Right ventricle myocardium superior (tissue), 1 donor: ENCODE measurements around the gene FAM187B. TPM values are rescaled to one million over a fixed set of nuclear protein-coding genes. Genes with fewer than 3 reads are reported as not detected.
A peak's percentile ranks its signal among the peaks of the same experiment; 100 is the strongest.
"Not testable (repeated sequence)": the region's sequence is repeated elsewhere in the genome, so short reads cannot be mapped to it uniquely, and the experiment has no call there.

Source experiments
- ATAC-seq: fragments of 200-7000 bp; cut with Tn5 transposase; one replicate; pipeline ENCODE4 v1.9.1; 2020; ENCODE audit warnings: mild to moderate bottlenecking; ENCODE audit not compliant: poor library complexity
- DNase-seq: peaks from one replicate; pipeline ENCODE4 v3.0.0-alpha.2; 2020
- intact Hi-C: fragments of 100-400 bp; cut with DNase I; formaldehyde crosslinking; loops from one replicate; pipeline ENCODE4 v1.11.2; 2022
- total RNA-seq: library from RNA; stranded (reverse); fragmentation: NEBNext Ultra II Directional; extraction: Animal tissue kit (Norgen Biotek cat#: 25700); gene quantifications from one replicate; pipeline ENCODE4 v1.2.1, GENCODE V29; 2021
- donor health status: DM: no; HTN: yes; CAD: no; lungs with severe emphysema.

The FAM187B gene
- total RNA-seq, 1 donor from 2014 or later = not detected

DNA sequence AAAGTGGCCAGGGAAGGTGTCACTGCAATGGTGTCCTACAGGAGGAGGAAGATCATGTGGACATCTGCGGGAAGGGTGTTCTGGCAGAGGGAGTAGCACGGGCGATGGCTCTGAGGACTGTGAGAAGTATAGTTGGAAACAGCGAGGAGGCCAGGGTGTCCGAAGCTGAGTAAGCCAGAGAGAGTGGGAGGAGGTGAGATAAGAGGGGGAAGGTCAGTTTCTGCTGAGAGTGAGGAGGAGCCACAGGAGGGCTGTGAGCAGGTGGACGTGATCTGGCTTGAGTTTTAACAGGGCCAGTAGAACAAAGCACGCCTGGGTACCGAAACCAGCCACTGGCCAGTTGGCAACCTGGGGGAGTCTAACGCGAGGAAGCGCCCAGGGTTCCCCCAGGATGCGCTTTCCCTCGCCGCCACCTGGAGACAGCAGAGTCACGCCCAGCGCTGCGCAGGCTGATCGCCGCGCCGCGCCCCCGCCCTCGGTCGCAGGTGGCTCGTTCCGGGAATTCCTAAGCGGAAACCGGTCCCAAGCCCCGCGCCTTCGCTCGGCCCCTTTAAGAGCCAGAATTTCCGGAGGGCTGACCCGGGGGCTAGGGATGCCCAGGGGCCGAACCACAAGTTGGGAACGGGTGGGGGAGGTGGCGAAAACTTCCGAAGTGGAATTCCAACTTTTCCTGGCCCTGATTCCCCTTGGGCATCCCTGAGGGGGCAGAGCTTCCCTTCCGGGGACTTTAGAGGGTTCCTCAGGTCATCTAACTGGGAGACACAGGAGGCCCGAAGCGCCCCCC, 19.2 kb upstream of the FAM187B start:
- intact Hi-C loops = no loop called here
- DNase-seq = no peak
- peak; percentile 69 for ATAC-seq

DNA sequence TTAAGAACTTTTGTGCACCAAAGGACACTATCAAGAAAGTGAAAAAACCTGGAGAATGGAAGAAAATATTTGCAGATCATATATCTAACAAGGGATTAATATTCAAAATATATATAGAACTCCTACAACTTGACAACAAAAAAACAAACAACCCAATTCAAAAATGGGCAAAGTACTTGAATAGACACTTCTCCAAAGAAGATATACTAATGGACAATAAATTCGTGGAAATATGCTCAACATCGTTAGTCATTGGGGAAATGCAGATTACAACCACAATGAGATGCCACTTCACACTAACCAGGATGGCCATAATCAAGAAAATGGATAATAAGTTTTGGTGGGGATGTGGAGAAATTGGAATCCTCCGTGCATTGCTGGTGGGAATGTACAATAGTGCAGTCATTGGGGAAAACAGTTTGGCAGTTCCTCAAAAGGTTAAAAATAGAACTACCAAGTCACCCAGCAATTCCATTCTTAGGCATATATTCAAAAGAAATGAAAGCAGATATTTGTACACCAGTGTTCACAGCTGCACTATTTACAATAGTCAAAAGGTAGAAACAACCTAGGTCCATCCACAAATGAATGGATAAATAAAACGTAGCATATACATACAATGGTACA, 18.0 kb upstream of the FAM187B start:
- intact Hi-C loops = no loop called here
- DNase-seq = no peak
- ATAC-seq = no peak

DNA sequence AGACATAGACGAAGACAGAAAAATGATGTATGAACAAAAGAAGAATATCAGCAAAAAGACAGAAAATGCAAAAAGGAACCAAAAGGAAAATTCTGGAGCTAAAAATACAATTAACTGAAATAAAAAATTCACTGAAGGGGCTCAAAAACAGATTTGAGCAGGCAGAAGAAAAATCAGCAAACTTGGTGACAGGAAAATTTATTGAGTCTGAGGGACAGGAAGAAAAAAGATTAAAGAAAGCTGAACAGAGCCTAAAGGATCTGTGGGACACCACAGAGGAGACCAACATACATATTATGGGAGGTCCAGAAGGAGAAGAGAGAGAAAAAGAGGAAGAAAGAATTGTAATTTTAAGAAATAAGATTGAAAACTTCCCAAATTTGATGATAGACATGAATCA, 12.9 kb upstream of the FAM187B start:
- intact Hi-C loops = no loop called here
- DNase-seq = no peak

DNA sequence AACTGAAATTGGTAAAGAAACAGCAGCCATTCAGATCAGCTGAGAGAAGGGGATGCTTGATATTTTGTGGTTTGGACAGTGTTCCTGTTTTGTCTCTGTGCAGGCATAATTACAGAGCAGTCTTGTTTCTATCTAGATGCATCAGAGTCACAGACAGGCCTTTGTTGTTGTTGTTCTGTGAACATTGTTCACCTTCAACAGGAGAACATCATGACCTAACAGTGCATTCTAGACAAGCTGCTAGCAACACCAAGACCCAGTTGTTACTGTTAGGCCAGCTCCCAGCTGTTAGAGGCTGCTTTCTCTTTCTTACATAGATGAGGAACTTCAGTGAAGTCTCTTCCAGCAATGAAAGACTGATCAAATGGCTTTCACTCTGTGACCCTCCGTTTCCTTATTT, 11.8 kb upstream of the FAM187B start:
- intact Hi-C loops = no loop called here
- DNase-seq (no peak), ATAC-seq (no peak)

More for the DNA sequence above, 12.9 kb upstream of the FAM187B start:
- ATAC-seq = no peak

DNA sequence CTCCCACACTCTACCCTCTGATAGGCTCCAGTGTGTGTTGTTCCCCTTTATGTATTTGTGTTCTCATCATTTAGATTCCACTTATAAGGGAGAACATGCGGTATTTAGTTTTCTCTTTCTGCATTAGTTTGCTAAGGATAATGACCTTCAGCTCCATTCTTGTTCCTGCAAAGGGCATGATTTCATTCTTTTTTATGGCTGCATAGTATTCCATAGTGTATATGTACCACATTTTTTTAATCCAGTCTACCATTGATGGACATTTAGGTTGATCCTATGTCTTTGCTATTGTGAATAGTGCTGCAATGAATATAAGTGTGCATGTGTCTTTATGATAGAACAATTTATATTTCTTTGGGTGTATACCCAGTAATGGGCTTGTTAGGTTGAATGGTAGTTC, 11.1 kb upstream of the FAM187B start:
- intact Hi-C loops, DNase-seq, ATAC-seq: not testable (repeated sequence)

DNA sequence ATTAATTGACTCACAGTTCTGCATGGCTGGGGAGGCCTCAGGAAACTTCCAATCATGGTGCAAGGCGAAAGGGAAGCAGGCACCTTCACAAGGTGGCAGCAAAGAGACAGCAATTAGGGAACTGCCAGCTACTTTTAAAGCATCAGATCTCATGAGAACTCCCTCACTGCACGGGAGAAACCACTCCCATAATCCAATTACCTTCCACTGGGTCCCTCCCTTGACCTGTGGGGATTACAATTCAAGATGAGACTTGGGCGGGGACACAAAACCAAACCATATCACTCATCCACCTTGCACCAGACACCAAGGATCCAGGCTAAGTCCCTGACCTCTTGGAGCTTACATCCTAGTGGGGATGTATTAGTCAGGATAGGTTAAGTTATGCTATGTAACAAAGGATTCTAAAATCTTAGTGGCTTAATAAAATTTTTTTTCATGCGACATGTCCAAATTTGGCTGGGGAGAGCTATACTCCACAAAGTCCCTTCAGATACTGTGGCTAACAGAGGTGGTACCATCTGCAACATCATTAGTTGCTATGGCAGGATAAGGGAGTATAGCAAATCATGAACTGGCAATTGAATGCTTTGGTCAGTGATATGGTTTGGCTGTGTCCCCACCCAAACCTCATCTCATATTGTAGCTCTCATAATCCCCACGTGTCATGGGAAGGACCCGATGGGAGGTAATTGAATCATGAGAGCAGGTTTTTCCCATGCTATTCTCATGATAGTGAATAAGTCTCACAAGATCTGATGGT, 8.3 kb upstream of the FAM187B start:
- intact Hi-C loops = no loop called here
- DNase-seq = no peak
- ATAC-seq = no peak

DNA sequence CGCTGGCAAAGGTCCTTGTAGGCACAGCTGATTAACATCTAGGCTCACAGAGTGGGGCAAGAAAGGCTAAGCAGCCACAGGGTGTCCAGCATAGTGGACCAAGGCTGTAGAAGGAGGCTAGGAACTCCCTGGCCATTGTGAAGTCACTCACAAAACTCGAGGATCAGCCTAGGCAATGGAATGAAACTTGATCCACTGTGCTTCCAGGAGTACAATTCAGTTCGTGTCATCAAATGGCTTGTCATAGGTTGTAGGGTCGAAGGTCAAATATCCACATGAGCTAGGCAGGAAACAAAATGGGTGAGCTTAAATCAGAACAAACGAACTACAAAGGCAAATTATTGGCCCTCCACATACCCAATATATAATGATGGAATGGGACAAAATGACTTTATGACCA, 4.4 kb upstream of the FAM187B start:
- no peak for DNase-seq
- intact Hi-C loops = no loop called here
- no peak for ATAC-seq

DNA sequence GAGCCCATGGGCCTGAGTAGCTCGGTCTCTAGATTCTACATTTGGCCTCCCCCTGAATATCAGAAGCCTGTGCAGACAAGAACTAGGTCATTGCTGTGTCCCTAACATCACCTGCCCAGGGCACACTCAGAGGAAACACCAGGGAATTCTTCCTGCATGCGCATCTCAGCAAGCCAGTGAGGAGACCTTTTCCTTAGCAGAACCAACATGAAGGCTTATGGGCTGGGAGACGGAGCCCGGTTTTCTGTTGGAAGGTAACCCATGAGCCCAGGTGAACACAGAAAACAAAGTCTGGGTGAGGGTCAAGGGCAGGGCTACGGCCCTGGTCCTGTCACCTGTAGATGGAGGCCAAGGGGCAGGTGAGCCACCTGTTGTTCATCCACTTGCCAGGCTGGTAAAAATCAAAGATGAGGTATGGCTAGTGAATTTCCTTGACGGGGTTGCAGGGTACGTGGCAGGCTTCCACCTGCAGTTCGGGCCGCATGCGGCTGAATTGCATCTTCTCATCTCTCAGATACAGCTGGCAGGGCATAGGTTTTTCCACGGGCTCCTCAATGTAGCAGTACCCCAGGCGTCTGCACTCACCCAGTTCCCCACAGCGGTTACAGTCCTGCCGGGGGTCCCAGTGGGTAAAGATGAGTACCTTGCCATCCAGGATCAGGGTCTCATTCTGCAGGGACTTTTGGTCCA, 3.6 kb upstream of the FAM187B start:
- ATAC-seq = no peak
- intact Hi-C loops = no loop called here

DNA sequence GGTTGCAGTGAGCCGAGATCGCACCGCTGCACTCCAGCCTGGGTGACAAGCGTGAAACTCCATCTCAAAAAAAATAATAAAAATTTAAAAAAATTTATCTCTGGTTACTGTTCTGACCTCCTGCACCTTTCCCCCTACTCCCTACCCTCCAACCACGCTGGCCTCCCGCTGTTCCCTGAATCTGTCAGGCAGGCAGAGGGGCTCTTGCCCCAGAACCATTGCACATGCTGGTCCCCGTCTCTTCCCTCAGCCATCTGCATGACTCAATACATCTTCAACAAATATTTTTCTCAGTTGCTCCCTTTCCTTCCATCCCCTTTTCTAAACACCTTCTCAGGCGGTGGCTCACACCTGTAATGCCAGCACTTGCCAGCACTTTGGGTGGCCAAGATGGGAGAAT, 1.1 kb upstream of the FAM187B start:
- DNase-seq = no peak

More for the DNA sequence above, 3.6 kb upstream of the FAM187B start:
- no peak for DNase-seq

DNA sequence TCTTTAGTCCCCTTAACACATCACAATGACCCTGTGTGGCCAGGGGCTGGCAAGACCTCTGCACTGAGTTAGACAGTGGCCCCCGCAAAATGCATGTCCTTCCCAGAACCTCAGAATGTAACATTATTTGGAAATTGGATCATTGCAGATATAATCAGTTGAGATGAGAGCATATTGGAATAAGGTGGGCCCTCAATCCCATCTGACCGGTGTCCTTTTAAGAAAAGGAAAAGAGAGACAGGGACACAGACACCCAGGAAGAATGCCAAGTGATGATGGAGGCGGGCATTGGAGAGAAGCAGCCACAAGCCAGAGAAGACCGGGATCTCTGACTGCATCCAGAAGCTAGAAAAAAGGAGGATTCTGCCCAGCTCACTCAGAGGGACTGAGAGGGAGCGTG, 1.8 kb downstream of the FAM187B start:
- DNase-seq = no peak
- intact Hi-C loops = no loop called here
- no peak for ATAC-seq

More for the DNA sequence above, 1.1 kb upstream of the FAM187B start:
- no peak for ATAC-seq
- intact Hi-C loops = no loop called here

DNA sequence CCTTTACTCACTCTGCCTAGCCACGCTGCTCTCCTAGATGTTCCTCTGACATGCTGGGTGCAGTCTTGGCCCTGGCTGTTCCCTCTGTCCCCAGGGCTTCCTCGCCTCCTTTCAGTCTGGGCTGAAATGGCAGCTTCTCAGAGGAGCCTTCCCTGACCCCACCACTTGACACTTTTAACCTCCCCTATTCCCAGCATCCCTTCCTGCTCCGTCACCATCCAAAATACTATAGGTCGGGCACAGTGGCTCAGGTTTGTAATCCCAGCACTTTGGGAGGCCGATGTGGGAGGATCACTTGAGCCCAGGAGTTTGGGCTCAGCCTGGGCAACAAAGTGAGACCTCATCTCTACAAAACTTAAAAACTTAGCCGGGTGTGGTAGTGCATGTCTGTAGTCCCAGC, 2.6 kb downstream of the FAM187B start:
- DNase-seq (no peak), ATAC-seq (no peak)
- intact Hi-C loops = no loop called here

DNA sequence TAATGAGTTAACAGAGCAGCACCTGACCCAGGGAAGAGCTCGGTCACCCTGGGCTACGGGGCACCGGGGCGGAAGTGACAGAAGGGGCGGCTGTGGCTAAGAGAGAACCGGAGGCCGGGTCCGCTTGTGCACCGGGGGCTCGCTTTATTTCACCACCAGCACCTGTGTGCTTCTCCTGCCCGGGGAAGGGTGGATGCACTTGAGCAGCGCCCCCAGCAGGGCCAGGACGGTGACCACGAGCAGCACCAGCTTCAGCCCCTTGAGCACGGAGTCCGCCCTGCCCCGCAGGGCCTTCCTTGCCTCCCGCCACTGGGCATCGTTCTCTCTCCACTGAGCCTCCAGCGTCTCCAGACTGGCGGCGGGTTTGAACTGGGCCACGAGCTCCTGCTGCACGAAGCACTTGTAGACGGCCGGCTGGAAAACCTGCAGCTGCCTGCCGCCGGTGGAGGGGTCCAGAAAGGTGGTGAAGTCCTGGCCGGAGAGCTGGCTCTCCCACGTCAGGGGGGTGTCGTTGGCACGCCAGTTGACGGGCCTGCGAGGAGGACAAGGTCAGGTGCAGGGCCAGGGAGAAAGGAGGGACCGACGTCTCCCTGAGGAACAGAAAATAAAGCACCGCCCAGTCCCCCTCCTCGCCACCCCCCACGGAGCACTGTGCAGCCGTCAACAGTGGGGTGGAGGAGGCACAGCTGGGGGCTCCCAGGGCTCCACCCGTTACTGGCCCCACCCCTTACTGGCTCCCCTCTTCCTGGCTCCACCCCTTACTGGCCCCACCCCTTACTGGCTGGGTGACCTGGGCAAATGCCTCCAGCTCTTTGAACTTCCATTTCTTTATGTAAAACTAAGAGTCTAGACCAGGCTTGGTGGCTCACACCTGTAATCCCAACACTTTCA, 3.6 kb downstream of the FAM187B start:
- peak; percentile 41 for ATAC-seq
- intact Hi-C loops = no loop called here
- no peak for DNase-seq

DNA sequence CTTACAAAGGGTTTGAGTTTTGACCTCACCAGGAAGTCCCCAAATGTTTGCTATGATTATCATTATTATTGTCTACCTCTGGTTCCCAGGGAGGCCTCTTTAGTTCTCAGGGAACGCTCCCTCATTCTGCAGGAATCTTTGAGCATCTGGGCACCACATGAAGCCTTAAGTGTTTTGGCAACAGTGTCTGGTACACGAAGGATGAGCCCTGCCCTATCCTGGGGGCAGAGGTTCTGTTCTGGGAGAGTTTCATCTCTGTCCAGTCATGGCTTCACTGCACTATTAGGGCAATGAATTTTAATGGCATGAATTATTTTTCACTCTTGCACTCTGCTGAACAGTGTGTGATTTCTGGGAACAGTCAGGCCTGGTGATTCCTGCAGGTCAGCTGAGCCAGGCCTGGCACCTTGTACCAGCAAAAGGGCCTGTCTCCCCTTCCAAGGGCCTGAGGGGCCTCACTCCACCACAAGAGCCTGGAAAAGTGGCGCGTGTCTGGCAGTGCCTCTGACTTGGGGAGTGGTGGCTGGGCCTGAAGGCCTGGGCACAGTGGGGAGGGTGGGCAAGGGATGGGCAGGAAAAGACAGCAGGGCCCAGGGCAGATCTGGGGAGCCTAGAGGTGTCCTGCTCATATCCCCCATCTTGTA, 4.6 kb downstream of the FAM187B start:
- intact Hi-C loops = no loop called here
- DNase-seq (no peak), ATAC-seq (peak; percentile 36)

DNA sequence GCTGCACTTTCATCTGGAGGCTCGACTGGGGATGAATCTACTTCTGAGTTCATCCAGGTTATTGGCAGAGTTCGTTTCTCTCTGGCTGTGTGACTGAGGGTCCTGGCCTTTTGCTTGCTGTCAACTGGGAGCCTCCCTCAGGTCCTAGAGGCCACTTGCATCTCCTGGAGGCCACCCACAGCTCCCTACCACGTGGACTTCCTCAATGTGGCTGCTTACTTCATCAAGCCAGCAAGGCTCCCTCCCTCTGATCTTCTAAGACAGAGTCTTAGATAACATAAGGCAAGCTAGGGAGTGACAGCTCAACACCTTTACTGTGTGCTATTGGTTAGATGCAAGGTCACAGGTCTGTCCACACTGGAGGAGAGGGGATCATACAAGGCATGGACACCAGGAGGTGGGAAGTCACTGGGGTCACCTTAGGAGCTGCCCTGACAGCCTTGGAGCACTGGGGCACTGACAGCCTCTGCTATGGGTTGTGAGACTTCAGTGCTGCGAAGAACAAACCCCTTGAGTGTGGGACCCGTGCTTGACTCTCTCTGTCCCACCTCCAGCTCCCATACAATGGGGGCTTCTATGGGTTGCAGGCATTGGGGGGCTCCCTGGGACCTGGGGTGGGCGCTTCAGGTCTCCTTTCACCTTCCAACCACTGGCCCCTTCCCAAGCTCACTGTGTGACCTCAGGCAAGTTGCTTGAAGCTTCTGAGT, 5.3 kb downstream of the FAM187B start:
- ATAC-seq (no peak), DNase-seq (no peak)

DNA sequence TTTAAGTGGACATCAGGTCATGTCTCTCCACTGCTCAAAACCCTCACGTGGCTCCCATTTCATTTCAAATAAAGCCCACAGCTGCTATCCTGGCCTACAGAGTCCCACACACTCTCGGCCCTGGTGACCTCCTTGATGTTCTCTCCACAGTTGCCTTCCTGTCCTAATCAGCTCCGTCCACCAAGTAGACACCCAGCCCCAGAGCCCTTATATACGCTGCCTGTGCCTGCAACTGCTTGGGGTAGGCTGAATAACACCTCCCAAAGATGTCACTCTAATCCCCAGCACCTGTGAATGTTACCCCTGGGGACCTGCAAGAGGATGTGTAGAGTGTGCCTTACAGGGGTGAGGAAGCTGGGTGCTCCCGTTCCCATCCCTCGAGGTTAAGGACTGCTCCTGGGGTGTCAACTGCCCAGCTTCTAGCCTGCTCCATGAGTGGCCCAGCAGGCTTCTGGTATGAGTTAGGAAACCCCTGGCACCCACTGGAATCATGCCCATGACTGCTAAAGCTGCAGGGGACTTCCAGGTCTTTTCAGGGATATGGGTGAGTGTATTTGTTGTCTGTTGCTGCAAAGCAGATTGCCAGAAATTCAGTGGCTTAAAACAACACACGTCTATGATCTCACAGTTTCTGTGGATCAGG, 6.0 kb downstream of the FAM187B start:
- ATAC-seq = no peak
- intact Hi-C loops = no loop called here
- no peak for DNase-seq

More for the DNA sequence above, 5.3 kb downstream of the FAM187B start:
- intact Hi-C loops = no loop called here

DNA sequence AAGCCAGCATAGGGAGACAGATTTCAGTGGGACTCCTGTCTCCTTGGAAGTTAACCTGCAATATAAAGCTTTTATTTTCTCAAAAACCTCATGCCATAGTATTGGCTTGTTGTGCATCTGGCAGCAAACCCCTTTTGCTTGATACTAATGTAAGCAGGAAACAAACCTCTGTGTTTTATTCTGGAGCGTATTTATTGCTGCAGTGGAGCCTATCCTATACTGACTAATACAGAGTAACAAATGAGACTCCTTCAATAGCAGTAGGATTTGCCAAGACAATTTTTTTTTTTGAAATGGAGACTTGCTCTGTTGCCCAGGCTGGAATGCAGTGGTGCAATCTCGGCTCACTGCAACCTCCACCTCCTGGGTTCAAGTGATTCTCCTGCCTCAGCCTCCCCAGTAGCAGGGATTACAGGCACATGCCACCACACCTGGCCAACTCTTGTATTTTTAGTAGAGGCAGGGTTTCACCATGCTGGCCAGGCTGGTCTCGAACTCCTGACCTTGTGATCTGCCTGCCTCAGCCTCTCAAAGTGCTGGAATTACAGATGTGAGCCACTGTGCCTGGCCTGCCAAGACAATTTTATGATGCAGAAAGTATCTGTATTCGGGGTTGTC, 7.5 kb downstream of the FAM187B start:
- DNase-seq, ATAC-seq, intact Hi-C loops: not testable (repeated sequence)
